HL-60/S4 treated with phorbol 12-myristate 13-acetate at 8.2 ng/mL for 4 days and 3 days (cell line): ENCODE data around the gene TECPR1.

Source experiments
- in situ Hi-C: fragments of 300-500 bp; cut with MboI; formaldehyde crosslinking; loops from 2 replicates; pipeline ENCODE4 v1.15.0; 2022; ENCODE audit warnings: low sequenced_read_pairs

Gene TECPR1

DNA sequence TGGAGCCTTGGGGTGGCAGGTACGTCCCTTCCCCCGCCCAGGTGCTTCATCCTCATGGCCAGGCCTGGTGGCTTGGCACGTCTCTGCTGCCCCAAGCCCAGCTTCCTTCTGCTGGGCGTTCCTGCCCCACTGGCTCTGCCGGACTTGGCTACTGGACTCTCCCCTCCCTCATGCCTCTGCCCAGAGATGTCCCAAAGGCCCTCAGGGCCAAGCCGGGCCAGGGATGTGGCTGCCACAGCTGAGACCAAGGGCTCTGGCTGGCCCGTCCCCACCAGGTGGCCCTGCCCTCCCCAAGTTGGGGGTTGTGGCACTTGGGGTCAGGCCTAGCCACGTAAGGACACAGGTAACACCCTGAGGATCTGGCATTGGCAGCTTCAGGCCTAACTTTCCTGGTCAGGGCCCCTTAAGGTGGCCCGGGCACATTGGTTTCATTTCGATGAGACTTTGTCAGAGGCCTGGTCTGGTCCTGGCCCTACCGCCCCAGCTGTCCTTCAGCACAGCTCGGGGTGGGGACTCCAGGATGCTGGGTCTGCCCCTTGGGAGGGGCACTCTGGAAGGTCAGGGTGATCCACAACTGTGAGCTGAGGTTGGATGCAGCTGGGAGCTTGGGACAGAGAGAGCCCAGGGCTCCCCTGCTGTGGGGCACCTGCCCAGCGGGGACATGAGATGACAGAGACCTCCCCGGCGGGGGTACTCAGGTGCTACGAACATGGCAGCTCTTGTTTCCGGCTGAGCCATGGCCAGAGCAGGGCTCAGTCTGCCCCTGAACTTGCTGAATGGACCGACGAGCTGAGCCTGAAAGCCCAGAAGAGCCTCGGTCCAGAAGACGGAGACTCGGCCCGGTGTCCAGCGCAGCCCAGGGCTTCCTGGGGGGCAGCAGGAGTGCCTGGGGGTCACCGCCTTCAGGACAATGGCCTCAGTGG is 37.9 kb downstream of the TECPR1 start:
- in situ Hi-C loops = no loop called here

DNA sequence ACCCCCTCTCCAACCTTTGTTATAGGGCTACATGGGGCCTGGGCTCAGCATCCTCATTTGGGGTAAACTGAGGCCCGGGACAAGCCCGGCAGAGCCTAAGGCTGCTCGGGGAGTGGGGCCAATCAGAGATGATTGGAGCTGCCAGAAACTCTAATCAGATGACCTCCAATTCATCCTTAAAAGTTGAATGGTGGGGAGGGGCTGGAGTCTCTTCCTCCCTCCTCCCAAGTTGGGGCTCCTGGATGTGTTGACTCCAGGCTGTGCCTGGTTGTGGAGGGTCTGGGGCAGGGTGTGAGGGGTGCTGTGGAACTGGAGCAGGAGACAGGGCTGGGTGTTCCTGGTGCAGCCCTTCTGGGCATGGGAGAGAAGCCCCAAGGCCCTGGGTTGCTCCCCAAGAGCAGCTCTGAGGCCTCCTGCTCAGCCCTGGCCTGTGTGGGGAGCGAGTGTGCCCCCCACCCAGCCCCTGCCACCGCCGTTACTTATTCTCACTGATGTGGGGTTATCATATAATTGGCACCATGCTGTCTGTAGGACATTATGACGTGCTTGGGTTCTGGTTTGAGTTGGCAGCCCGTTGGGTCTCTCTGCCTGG is 38.6 kb downstream of the TECPR1 start:
- in situ Hi-C loops = no loop called here

DNA sequence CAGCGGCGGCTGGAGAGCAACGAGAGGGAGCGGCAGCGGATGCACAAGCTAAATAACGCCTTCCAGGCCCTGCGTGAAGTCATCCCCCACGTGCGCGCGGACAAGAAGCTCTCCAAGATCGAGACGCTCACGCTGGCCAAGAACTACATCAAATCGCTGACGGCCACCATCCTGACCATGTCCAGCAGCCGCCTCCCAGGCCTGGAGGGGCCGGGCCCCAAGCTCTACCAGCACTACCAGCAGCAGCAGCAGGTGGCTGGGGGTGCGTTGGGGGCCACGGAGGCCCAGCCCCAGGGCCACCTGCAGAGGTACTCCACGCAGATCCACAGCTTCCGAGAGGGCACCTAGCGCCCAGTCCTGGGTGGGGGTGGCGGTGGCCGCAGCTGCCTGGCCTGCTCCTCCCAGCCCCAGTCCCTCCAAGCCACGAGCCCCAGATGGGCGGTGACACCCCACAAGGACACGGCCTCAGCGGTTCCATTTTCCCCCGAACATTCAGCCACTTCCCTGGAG is 39.4 kb downstream of the TECPR1 start:
- in situ Hi-C loops = no loop called here

DNA sequence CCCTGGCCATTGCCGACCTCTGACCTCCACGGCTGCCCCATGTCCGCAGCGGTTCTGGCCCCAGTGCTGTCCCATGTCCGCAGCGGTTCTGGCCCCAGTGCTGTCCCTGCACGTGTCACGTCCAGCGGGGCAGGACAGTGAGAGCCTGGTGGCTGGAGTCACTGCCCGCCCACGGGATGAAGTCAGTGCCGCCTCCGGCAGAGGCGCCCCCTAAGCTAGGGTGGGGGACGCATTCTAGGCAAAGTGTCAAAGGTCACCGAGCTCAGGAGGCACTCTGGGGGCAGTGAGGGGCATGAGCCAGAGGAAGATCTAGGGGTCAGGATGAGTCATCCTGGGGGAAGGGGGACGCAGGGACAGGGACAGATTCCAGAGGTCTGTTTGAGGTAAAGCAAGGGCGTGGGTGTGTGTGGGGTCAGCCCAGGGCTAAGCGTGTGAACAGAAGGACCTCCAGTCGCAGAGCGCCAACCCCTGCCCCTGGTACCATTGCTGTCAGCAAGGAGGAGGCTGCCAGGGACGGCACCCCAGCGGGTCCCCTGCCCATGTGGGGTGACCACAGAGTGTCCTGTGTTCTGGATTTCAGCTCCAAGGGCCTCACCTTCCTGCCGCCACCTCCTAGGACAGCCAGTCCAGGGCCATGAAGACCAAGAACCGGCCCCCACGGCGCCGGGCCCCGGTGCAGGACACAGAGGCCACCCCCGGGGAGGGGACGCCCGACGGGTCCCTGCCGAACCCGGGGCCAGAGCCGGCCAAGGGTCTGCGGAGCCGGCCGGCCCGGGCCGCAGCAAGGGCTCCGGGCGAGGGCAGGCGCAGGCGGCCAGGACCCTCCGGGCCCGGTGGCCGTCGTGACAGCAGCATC is 40.1 kb downstream of the TECPR1 start:
- in situ Hi-C loops = no loop called here

DNA sequence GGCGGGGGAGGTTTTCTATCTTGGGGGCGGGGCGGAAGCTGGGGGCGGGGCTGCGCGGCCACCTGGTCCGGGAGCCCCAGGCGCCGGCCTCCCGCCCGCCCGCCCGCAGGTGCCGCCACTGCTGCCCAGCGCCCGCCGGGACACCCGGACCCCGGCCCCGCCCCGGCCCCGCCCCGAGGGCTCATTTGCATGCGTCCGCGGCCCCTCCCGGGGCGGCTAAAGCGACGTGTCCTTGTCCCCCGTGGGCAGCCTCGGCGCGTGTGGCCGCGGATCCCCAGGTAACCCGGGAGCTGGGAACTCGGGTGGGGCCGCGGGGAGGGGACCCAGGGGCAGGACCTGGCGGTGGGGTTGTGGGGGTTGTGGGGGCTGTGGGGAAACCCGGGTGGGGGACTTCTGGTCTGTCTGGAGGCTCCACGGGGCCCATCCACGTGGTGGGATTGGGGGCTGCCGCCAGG is 40.8 kb downstream of the TECPR1 start, which contains the start of gene BHLHA15:
Gene BHLHA15 (plus strand): TSS at position 219 of the 455 bp plus-strand sequence. CDS start 871 bp downstream, outside the sequence.
- in situ Hi-C loops = no loop called here

DNA sequence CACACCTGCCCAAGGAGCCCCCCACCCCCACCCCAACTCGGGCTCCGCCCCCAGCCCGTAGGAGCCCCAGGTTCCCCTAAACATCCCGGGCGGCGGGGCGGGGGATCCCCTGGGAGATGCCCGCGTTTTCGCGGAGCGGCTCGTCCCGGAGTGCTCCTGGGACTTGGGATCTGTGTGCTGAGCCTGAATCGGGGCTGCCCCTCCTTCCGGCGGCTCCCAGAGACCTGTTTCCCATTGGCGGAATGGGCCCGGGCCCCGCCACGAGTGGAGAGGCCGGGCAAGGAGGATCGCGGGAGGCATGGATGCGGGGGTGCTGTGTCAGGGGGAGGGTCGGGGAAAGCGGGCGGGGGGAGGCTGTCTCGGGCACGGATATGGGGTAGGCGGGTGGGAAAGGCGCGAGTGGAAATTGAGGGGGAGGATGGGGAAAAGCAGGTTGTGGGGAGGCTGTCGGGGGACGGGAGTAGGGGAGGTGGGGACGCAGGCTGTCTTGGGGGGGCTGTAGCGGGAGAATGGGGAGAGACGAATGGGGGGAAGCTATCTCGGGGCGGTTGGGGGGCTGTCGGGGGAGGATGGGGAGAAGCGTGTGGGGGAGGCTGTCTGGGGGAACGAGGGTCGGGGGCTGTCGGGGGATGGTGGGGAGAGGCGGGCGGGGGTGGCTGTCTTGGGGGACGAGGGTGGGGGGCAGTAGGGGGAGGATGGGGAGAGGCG is 41.4 kb downstream of the TECPR1 start:
- in situ Hi-C loops = no loop called here

DNA sequence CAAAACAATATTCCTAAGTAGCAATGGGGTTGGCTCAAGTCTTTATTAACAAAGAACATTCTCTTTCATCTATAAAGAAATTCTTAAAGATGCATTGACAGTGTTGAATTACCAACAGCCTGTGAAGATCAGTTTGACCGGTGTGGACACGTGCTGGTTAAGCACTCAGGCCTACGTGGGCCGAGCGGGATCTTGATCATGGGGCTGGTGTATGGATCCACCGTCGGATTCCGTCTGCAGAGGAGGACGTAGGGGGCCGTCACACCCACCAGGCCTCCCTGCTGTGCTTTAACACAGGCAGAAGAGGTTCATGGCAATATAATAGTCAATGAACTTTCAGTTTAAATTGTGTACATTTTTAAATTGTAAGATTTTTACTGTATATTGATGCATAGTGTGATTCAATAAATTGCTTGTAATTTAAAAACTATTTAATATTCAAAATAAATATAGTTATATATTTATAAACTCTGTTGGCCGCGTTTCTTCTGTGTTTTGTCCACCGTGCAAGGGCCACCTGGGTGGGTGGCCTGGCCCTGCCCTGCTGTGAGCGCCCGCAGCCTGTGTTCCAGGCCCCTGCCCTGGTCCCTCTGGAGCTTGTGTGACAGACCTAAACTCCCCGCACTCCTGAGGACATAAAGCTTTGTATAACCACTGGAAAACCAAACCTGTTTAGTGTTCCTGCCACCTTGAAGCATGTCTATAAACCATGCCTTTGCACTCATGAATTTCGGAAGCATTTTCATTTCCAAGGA is 42.7 kb downstream of the TECPR1 start:
- in situ Hi-C loops = no loop called here

DNA sequence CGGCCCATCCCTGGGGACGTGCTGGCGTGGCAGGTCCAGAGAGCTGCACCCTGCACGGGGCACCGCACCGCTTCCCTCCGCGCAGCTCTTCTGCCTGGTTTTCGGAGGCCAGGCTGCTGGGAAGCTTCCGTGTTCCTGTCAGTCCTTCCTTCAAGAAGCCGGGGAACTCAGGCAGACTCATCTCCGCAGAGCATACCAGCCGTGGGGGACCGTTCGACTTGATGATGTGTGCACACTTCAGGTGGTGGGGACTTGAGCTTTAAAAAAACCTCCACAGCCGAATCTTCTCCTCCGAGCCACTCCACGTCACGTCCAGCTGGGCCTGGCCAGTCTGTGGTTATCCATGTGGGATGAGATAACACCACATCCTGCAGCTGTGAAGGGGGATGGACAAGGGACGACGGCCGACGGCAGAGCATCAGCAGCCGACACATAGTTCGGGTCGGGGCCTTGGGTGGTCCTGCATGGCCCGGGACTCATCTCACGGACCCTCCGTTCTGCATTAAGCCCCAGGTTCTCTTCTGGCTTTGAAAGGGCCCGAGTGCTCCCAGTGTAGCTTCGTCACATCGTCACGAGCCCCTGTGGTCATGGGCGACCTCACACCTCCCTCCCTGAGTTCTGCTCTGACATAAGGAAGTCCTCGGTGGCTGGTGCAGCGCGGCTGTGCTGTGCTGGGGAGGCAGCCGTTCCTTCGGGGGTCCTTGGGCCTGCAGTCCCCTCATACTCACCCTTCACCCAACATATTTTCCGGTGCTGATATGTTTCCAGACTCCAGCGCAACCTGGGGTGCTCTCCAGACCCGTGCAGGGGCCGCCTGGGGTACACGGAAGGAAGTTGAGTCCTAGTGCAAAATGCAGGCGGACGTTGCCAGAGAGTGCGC is 45.3 kb downstream of the TECPR1 start:
- in situ Hi-C loops = no loop called here

DNA sequence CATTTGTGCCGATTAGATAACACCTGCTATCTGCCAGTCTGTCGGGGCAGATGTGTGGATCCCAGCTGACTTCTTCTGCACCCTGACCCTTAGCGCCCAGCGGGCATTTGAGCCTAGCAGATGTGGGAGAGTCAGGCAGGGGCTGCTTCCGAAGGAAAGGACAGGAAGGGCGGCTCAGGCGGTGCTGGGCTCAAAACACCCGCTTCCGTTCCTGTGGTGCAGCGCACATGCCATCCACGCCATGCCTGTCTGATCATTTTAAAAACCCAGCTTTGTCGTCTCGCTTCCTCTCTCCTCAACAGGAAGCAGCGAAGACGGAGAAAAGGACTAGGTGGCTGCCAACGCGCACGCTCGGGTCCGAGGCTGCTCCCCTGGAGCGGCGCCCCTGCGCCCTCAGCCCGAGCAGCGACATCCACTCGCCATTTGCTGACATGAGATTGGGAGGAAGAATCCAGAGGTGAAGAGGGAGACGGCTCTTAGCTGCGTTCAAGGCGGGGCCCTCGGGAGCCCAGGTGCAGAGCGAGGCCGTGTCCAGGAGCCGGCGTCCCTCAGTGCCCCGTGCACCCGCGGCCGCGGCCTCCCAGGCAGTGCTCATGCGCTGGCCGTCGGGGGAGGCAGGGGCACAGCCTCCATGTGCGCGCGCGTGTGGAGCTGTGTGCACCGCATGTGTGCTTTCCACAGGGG is 46.7 kb downstream of the TECPR1 start:
- in situ Hi-C loops = no loop called here

DNA sequence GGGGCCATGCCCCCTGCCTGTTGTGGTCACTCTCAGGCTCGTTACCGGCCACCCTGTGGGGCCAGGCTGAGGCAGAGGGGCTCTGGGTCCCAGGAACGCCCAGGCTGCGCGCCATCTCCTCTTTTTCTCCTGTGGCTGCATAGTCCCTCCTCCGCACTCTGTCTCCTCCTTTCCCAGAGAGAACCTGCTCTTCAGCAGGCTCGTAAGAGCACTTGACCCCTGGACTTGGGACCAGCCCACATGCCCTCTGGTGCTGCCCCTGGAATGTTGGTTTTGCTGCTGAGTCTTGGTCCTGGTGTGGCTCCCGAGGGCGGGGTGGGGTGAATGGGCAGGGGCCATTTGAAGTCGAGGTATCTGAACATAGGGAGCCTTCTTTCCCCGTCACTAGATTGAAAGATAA is 47.4 kb downstream of the TECPR1 start:
- in situ Hi-C loops = no loop called here

DNA sequence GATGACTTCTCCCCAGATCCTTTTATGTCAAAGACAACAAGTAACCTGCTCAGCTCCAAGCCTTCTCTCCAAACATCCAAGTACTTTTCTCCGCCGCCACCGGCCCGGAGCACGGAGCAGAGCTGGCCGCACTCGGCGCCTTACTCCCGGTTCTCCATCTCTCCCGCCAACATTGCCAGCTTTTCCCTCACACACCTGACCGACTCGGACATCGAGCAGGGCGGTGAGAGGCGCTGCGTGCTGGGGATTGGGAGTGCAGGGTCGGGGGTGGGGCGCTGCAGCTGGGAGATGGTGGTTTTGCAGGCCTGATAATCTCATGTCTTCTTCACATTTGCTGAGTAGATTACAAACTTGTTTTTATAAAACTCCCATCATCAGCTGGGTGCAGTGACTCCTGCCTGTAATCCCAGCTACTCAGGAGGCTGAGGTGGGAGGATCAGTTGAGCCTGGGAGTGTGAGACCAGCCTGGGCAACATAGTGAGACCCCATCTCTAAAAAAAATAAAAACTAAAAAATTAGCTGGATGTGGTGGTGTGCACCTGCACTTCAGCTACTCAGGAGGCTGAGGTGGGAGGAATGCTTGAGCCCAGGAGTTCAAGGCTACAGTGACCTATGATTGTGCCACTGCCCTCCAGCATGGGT is 47.9 kb downstream of the TECPR1 start:
- in situ Hi-C loops = no loop called here

DNA sequence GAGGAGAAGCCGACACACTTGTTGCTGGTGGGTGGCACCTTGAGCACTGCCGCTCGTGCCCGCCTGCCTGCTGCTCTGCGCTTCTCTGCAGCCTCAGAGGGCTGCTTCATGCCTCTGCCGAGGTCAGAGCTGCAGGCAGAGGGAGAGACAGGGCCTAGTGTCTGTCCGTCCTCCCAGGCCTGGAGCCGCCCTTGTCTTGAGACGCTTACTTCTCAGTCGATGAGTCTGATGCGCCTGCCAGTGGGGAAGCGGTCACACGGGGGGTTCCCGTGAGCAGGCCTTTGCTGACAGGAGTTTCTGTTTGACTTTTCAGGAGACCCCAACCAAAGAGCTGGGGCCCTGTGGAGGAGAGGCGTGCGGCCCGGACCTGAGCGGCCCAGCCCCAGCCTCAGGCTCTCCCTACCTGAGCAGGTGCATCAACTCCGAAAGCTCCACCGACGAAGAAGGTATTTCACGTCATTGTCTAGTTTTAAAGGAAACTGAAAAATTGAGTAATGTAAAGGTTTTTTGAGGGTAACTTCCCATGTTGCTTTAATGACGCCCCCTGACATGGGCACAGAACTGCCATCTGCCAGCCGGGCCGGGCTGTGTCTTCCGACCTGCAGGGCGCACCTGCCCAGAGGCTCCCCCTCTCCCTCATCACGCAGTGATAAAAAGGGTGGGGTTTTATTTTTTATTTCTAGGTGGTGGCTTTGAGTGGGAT is 48.6 kb downstream of the TECPR1 start:
- in situ Hi-C loops = no loop called here

DNA sequence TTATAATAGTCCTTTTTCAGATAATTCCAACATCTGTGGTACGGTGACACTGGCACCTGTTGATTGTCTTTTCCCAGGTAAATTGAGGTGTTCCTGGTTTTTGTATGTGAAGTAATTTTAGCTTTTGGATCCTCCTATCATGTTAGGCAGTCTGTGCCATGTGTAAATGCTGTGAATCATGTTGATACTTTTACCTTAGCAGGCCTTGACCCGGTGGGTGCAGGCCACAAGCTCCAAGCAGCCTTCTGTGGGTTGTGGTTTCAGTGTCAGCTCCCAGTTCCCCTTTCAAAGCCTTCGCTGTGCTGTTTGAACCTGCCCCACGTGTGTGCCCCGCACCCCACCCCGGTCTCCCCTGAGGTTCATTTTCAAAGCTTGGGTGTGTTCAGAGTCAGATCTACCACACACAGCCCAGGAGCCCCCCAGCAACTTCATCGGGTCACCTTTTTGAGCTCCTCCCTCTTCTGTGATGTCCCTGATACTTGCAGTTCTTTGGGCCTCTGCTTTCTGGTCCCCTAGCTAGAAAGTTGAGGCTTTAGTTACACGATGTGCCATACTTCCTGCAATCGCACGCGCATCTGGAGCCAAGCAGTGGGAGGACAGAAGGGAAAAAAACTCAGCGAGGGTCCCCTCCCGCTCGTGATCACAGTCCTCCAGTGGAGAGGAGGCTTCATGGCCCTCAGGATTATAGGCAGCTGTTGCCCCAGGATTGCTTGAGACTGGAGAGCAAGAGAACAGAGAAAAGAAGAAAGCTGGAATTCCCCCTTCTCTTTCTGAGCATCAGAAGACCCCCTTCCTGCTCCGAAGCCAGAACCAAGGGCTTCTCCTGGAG is 49.5 kb downstream of the TECPR1 start:
- in situ Hi-C loops = no loop called here

DNA sequence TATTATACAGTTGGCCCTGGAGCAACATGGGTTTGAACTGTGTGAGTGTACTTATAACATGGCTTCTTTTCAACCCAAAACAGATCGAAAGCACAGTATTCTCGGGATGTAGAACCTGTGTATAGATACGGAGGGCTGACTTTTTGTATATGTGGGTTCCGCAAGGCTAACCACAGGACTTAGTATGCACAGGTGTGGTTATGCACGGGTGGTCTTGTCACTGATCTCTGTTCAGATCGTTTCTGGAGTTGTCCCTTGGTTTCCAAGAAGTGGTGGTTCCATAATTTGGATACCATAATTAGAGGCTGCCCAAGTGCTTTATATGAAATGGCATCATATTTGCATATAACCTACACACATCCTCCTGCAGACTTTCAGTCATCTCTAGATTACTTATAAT is 51.7 kb downstream of the TECPR1 start:
- in situ Hi-C loops = no loop called here

DNA sequence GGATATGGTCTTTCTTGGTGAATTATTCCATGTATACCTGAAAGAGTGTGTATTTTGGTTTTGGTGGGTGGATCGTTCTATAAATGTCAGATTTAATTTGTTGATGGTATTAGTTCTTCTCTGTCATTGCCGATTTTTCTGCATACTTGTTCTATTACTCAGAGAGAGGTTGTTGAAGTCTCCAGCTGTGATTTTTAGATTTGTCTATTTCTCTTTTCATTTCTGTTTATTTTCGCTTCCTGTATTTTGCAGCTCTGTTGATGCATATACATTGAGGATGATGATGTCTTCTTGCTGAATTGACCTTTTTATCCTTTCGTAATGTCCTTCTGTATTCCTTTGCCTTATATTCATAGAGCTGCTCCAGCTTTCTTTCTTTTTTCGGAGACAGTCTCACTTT is 52.9 kb downstream of the TECPR1 start:
- in situ Hi-C loops = no loop called here
